Measurements from ENCODE around the gene TENM4.
"Not testable (repeated sequence)": the region's sequence is repeated elsewhere in the genome, so short reads cannot be mapped to it uniquely, and the experiment has no call there.

The TENM4 gene

GRCh38 chr11:78835646-78836045 is 605.2 kb downstream of the TENM4 start:
- no peak for DNase-seq (ENCODE audit: low read depth)
- H3K4me3 ChIP-seq (ENCODE audit: low read depth, low read length) = no peak overlapping the region

GRCh38 chr11:78834886-78835285 is 605.9 kb downstream of the TENM4 start:
- H3K4me3 ChIP-seq (ENCODE audit: low read depth, low read length) = no peak overlapping the region
- DNase-seq (ENCODE audit: low read depth) = no peak

- H3K4me3 ChIP-seq (ENCODE audit: low read depth, low read length) = no peak overlapping the region
- no peak for DNase-seq (ENCODE audit: low read depth)
Observed at GRCh38 chr11:78833237-78833636, 607.6 kb downstream of the TENM4 start.

- H3K4me3 ChIP-seq (ENCODE audit: low read depth, low read length) = no peak overlapping the region
- no peak for DNase-seq (ENCODE audit: low read depth)
Observed at GRCh38 chr11:78832226-78832947, 608.4 kb downstream of the TENM4 start.

GRCh38 chr11:78831571-78831970 is 609.3 kb downstream of the TENM4 start:
- DNase-seq (ENCODE audit: low read depth) = no peak
- H3K4me3 ChIP-seq (ENCODE audit: low read depth, low read length) = no peak overlapping the region

- no peak for DNase-seq (ENCODE audit: low read depth)
Observed at GRCh38 chr11:78830277-78830819, 610.5 kb downstream of the TENM4 start.

GRCh38 chr11:78829146-78829545 is 611.7 kb downstream of the TENM4 start:
- no peak overlapping the region for H3K4me3 ChIP-seq (ENCODE audit: low read depth, low read length)

More at GRCh38 chr11:78830277-78830819, 610.5 kb downstream of the TENM4 start:
- no peak overlapping the region for H3K4me3 ChIP-seq (ENCODE audit: low read depth, low read length)

GRCh38 chr11:78828676-78829075 is 612.2 kb downstream of the TENM4 start:
- no peak for DNase-seq (ENCODE audit: low read depth)
- no peak overlapping the region for H3K4me3 ChIP-seq (ENCODE audit: low read depth, low read length)

More at GRCh38 chr11:78829146-78829545, 611.7 kb downstream of the TENM4 start:
- no peak for DNase-seq (ENCODE audit: low read depth)

GRCh38 chr11:78827291-78827690 is 613.5 kb downstream of the TENM4 start:
- DNase-seq (ENCODE audit: low read depth); H3K4me3 ChIP-seq (ENCODE audit: low read depth, low read length): not testable (repeated sequence)

- DNase-seq (ENCODE audit: low read depth) = no peak
Observed at GRCh38 chr11:78825591-78826020, 615.2 kb downstream of the TENM4 start.

GRCh38 chr11:78823588-78823987 is 617.2 kb downstream of the TENM4 start:
- no peak for DNase-seq (ENCODE audit: low read depth)

More at GRCh38 chr11:78825591-78826020, 615.2 kb downstream of the TENM4 start:
- no peak overlapping the region for H3K4me3 ChIP-seq (ENCODE audit: low read depth, low read length)

GRCh38 chr11:78822931-78823423 is 617.9 kb downstream of the TENM4 start:
- H3K4me3 ChIP-seq (ENCODE audit: low read depth, low read length) = no peak overlapping the region
- no peak for DNase-seq (ENCODE audit: low read depth)

More at GRCh38 chr11:78823588-78823987, 617.2 kb downstream of the TENM4 start:
- H3K4me3 ChIP-seq (ENCODE audit: low read depth, low read length) = no peak overlapping the region

- no peak for DNase-seq (ENCODE audit: low read depth)
- H3K4me3 ChIP-seq (ENCODE audit: low read depth, low read length) = no peak overlapping the region
Observed at GRCh38 chr11:78821371-78822306, 619.2 kb downstream of the TENM4 start.

GRCh38 chr11:78820741-78821140 is 620.1 kb downstream of the TENM4 start:
- H3K4me3 ChIP-seq (ENCODE audit: low read depth, low read length) = no peak overlapping the region
- no peak for DNase-seq (ENCODE audit: low read depth)

- no peak overlapping the region for H3K4me3 ChIP-seq (ENCODE audit: low read depth, low read length)
- DNase-seq (ENCODE audit: low read depth) = no peak
Observed at GRCh38 chr11:78818201-78818600, 622.6 kb downstream of the TENM4 start.

GRCh38 chr11:78815831-78816230 is 625.0 kb downstream of the TENM4 start:
- no peak overlapping the region for H3K4me3 ChIP-seq (ENCODE audit: low read depth, low read length)
- DNase-seq (ENCODE audit: low read depth) = no peak

- H3K4me3 ChIP-seq (ENCODE audit: low read depth, low read length) = no peak overlapping the region
- DNase-seq (ENCODE audit: low read depth) = no peak
Observed at GRCh38 chr11:78812513-78813293, 628.1 kb downstream of the TENM4 start.

- no peak for DNase-seq (ENCODE audit: low read depth)
- H3K4me3 ChIP-seq (ENCODE audit: low read depth, low read length) = no peak overlapping the region
Observed at GRCh38 chr11:78810559-78811009, 630.2 kb downstream of the TENM4 start.

GRCh38 chr11:78809931-78810541 is 630.8 kb downstream of the TENM4 start:
- H3K4me3 ChIP-seq (ENCODE audit: low read depth, low read length) = no peak overlapping the region
- no peak for DNase-seq (ENCODE audit: low read depth)
